Measurements from ENCODE around the gene CCDC192. TPM values are rescaled to one million over a fixed set of nuclear protein-coding genes. Genes with fewer than 3 reads are reported as not detected.
A peak's percentile ranks its signal among the peaks of the same experiment; 100 is the strongest.

The CCDC192 gene
- total and polyA plus RNA-seq, 2 of the 4 experiments (the other 2 are of a cell fraction) = not detected

DNA sequence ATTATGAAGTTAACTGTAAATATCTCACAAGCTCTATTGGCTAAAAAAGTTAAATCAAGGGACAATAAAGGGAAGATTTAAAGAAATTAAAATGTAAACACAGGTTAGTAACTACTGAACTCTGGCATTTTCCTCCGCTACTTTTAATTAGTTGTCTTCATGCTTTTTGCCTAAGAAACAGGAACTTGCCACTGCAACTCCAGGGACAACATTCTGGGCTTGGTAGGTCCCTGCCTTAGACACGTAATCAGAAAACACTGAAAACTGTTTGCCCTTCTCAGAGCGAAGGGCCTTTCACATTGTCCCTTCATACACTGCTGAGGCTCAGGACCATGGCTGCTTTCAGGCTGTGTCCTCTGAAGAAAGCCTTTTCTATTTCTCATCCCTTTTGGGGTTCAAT lies 118.7 kb downstream of the CCDC192 start:
- ATAC-seq (ENCODE audit: low read depth) (no peak), DNase-seq (no peak)
- no peaks in the 10 kb centered on the region for H3K9me3 ChIP-seq (ENCODE audit: control insufficient read depth, insufficient read depth, low read length)
- H3K14ac ChIP-seq (replicated peaks; ENCODE audit: low read depth, low read length) = no peak overlapping the region
- H3K4me2 ChIP-seq (ENCODE audit: low read depth, low read length) = no peak overlapping the region
- no peak overlapping the region for H3K4ac ChIP-seq (ENCODE audit: low read depth, low read length)
- H4K91ac ChIP-seq (ENCODE audit: insufficient read depth, low read depth, low read length) = no peak overlapping the region
- no peak overlapping the region for H3K27ac ChIP-seq (ENCODE audit: insufficient read depth, low read length)
- no peak overlapping the region for H2AK9ac ChIP-seq (replicated peaks; ENCODE audit: low read depth, low read length, poor library complexity)
- H4K20me1 ChIP-seq (ENCODE audit: insufficient read depth, low read length) = no peaks in the 10 kb centered on the region
- H3K9me1 ChIP-seq (ENCODE audit: insufficient read depth, low read length) = no peaks in the 10 kb centered on the region
- H3K9ac ChIP-seq (ENCODE audit: low read depth, low read length) = no peak overlapping the region
- dilution Hi-C loops (cut with HindIII; ENCODE audit: low sequenced_read_pairs, unreplicated experiment) = no loop called here
- ChIA-PET CTCF (no interaction called here), POLR2A (ENCODE audit: unreplicated experiment) (no interaction called here)
- TF ChIP-seq RCOR1 (IDR thresholded peaks at IDR 0.05; ENCODE audit: insufficient replicate concordance, low read length) (no peak), SMC3 (IDR thresholded peaks at IDR 0.05; ENCODE audit: low read depth, low read length) (no peak), MAZ (IDR thresholded peaks at IDR 0.05; ENCODE audit: borderline replicate concordance, low read depth, low read length) (no peak), FOS (IDR thresholded peaks at IDR 0.05; ENCODE audit: low read depth, low read length) (no peak), CHD1 (IDR thresholded peaks at IDR 0.05; ENCODE audit: low read depth, low read length) (no peak), POLR2A (IDR thresholded peaks at IDR 0.05; ENCODE audit: low read depth, low read length) (no peak), RAD21 (IDR thresholded peaks at IDR 0.05; ENCODE audit: low read length) (no peak), MAFK (IDR thresholded peaks at IDR 0.05; ENCODE audit: low read depth, low read length) (no peak), RFX5 (IDR thresholded peaks at IDR 0.05; ENCODE audit: low read depth, low read length) (no peak)
- no peak overlapping the region for H2BK120ac ChIP-seq (ENCODE audit: low read depth, low read length)
- intact Hi-C loops (cut with micrococcal nuclease) = no loop called here
- H3K36me3 ChIP-seq (ENCODE audit: control insufficient read depth, insufficient read depth, low read length) = no peaks in the 10 kb centered on the region
- H4K8ac ChIP-seq (ENCODE audit: low read depth in 2 of 2, low read length in 2 of 2) = no peak overlapping the region
- no peak overlapping the region for H3K23ac ChIP-seq (ENCODE audit: low read depth, low read length)
- H3K4me3 ChIP-seq (ENCODE audit: insufficient read depth, low read depth, low read length) = no peak overlapping the region
- H2BK20ac ChIP-seq (ENCODE audit: low read depth, low read length) = no peak overlapping the region
- no peak overlapping the region for H3K56ac ChIP-seq (ENCODE audit: extremely low read depth, insufficient read depth, low read length)
- H4K5ac ChIP-seq (ENCODE audit: low read depth, low read length) = no peak overlapping the region
- H3K18ac ChIP-seq (ENCODE audit: low read depth, low read length) = no peak overlapping the region
- no peaks in the 10 kb centered on the region for H3K79me1 ChIP-seq (ENCODE audit: low read depth in 1 of 2, low read length in 2 of 2)
- H3K4me1 ChIP-seq (ENCODE audit: control insufficient read depth, insufficient read depth, low read length) = no peaks in the 10 kb centered on the region
- in situ Hi-C loops (cut with MboI; ENCODE audit: low sequenced_read_pairs) = no loop called here
- no peaks in the 10 kb centered on the region for H3K27me3 ChIP-seq (ENCODE audit: control insufficient read depth, insufficient read depth, low read length)
- BruUV-seq (replicated peaks) = no TSS peak
- WGBS, 2 experiments (ENCODE audit: extremely low coverage in 2 of 2, insufficient read length in 1 of 2) = 100% methylated on average over 2 of the region's 3 CpGs; no CpG with 5 or more reads in 1 of the 2 experiments
- H2AFZ ChIP-seq (replicated peaks; ENCODE audit: low read length, poor library complexity) = no peak overlapping the region
- H2BK5ac ChIP-seq (ENCODE audit: low read depth, low read length, poor library complexity, severe bottlenecking) = no peak overlapping the region
- no peak overlapping the region for H2BK15ac ChIP-seq (ENCODE audit: low read depth, low read length)
- H2AK5ac ChIP-seq (ENCODE audit: low read depth, low read length) = peak overlapping the region; percentile 18; the same call in 1 of the 2 replicates

All from IMR-90 (cell line).